Middle frontal gyrus (tissue), 1 donor: Measurements from ENCODE around the gene KCTD4.
"Not testable (repeated sequence)": the region's sequence is repeated elsewhere in the genome, so short reads cannot be mapped to it uniquely, and the experiment has no call there.

ENCODE experiments used
- DNase-seq: peaks from one replicate; pipeline ENCODE4 v3.0.0-alpha.2; 2015; ENCODE audit warnings: low spot score; ENCODE audit errors: extremely low spot score

Gene KCTD4

DNA sequence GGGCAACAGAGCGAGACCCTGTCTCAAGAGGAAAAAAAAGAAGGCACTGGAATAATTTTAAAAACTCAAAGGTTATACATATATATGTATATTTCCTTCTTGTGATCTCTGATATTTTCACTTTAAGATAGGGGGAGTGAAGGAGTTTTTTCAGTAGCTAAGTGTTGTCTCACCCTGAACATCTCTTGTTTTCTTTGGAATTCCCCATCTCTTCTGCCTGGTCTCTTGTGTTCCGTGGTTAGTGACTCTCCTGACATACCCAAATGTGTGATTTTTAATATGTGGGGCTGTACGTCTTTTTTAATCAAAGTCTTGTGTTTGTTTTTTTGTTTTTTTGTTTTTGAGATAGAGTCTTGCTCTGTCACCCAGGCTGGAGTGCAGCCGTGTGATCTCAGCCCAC is 15.3 kb upstream of the KCTD4 start:
- DNase-seq = no peak

DNA sequence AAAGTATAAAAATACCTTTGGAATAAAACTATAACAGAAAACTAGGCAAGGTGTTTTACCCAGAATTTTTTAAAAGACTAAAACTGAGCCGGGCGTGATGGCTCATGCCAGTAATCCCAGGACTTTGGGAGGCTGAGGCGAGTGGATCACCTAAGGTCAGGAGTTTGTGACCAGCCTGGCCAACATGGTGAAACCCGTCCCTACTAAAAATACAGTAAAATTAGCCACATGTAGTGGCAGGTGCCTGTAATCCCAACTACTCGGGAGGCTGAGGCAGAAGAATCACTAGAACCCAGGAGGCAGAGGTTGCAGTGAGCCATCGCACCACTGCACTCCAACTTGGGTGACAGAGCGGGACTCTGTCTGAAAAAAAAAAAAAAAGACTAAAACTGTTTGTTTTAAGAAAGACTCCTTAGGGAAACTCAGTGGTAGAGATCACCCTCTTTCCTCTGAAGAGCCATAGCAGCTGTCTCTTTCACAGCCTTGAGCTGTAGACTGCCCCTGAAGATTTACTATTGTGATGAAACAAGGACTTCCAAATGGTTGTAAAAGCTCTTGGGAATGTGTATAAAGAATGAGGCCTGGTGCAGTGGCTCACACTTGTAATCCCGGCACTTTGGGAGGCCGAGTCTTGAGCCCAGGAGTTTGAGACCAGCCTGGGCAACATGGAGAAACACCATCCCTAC is 14.7 kb upstream of the KCTD4 start:
- no peak for DNase-seq

DNA sequence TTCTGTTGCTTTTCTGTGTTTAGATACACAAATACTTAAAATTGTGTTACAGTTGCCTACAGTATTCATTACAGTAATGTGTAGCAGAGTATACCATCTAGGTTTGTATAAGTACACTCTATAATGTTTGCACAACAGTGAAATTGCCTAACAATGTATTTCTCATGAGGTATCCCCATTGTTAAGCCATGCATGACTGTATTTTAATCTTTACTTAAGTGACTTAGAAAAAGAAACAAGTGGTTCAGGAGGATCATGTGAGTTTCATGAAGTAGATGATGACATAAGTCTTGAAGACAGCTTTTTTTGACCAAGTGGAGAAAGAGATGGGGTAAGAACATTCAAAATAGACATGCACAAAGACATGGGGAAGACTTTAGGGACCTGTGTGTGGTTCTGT is 8.4 kb upstream of the KCTD4 start:
- no peak for DNase-seq

DNA sequence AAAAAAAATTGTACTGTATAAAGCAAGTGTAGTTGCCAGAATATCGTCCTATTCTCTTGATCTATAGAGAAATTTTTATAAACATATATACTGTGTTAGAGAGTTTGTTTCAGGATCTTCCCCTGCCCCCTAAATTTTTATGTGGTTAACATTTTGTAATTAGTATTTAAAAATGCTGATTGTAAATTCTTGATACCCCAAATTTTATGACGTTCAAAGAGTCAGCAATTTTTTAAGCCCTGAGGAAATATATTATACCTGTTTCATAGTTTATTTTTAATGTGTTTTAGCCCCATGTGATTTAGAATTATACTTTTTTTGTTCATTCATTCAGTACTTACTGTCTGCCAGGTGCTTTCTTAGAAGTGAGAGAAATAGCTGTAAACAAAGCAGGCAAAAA is 7.3 kb upstream of the KCTD4 start:
- DNase-seq = no peak

DNA sequence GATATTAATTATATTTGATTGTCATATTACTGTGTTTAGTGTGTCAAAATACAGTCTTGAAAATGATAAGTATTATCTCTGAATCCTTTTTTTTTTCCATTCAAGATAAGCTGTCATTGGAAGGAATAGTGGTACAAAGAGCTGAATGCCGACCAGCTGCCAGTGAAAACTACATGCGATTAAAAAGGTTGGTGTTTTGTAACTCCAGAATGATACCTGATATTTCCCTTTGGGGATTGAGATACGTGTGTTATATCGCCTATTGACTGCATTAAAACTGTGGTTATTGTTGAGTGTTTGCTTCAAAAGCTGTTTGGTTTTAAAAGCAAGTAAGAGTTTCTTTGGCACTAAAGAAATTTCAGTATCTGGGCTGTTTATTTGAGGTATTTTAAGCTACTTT is 6.5 kb upstream of the KCTD4 start:
- DNase-seq = no peak

DNA sequence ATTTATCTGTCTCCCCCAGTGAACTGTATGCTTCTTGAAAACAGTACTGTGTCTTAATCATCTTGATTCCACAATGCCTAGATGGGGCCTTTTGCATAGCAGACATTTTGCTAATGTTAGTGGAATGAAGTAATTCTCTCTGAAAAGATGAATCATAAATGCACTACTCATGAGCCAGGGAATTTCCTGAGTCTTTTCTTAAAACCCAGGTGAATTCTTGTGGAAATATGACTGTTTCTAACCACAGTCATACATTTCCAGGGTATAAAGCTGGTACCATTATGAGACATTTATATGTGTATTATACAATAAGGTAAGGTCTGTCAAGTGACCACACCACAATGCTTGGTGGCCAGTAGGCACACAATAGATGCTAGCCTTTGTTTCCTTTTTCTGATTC is 5.5 kb upstream of the KCTD4 start:
- DNase-seq = no peak

DNA sequence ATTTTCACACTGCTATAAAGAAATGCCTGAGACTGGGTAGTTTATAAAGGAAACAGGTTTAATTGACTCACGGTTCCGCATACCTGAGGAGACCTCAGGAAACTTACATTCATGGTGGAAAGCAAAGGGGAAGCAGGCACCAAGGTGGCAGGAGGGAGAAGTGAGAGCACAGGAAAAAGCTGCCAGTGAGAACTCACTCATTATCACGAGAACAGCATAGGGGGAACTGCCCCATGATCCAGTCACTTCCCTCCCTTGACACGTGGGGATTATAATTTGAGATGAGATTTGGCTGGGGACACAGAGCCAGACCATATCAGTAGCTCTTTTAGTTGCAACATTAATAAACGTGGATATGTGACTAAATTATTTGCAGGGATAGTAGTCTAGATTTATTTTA is 4.3 kb upstream of the KCTD4 start:
- DNase-seq = no peak

DNA sequence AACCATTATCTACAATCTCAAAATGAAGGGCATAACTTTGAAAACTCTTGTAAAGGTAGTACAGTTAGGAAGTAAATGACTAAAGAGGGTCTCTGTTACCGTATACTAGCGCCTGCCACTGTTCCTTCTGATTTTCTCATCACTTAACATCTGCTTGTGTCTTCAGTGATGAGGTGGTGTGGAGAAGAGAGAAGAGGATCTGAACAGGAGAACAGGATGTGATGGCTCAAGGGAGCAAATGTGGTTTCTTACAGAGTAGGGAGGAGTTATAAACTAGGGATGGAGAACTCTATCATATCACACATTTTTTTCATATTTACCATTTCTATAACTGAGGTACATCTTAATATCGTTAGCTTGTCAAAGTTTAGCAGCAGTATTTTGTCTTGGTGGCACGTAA is 1.1 kb downstream of the KCTD4 start:
- no peak for DNase-seq

DNA sequence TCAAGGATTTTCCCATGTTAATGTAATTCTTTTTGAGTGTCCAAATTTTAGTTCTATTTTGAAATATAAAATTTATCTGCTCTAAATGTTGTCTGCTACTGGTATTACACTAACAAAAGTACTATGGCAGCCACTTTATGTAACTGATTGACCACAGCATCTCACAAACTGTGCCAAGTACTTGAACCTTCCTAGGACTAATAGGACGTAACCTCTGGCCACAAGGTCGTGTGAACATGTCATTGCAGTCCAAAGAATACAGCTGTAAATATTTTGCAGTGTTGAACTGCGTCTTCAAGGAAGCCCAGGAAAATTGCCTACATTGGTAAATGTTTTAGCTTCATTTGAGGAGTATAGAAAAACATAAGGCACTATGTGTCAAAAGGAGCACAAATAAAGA is 1.9 kb downstream of the KCTD4 start:
- no peak for DNase-seq

DNA sequence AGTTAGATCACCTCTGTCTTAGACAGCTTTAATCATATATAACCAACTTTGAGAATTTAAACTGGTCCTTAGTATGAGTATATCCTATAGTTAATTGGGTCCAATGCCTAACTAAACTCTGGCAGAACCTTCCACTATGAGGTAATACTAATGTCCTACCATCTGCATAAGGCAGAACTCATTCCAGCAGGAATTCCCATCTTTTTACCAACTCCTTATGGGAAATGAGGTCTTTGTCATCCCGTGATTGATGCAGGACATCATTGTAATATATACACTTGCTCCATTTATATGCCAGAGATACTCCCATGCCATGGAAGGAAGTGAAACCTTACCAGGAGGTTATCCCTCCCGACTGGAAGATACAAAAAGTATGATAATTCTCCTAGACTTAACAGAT is 2.8 kb downstream of the KCTD4 start:
- DNase-seq = no peak

DNA sequence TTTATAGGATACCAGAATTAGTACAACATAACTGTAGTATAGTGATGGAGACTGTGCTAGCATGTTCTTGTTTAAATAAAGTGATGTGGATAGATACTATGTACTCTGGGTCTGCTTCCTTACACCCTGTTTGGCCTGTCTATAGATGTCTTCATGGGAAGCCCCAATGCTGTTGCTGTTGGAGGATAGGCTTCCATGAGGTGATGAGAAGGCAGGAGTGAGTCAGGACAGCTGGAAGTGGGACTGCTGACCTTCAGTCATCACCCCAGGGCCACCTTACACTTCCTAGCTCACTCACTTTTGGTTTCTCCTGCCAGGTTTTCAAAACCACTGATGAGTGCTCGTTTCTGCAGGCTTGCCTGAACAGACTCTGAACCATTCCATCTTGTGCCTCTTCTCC is 4.2 kb downstream of the KCTD4 start:
- DNase-seq = no peak

DNA sequence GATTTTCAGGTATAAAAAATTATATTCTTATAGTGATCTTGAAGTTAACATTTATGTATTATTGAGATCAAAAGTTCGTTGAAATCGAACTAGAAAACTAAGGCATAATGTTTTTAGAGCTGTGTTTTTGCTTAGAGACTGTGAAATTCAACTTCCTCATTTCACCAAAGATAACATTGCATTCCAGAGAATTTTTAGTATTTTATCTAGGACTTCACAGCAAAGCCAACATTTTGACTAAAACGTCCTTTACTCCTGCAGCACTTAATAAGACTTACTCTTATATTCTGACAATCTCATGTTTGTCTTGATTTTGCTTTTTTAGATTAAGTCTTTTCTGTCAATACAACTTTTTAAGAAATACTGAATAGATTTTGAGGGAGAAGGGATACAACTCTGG is 4.7 kb downstream of the KCTD4 start:
- DNase-seq = no peak

DNA sequence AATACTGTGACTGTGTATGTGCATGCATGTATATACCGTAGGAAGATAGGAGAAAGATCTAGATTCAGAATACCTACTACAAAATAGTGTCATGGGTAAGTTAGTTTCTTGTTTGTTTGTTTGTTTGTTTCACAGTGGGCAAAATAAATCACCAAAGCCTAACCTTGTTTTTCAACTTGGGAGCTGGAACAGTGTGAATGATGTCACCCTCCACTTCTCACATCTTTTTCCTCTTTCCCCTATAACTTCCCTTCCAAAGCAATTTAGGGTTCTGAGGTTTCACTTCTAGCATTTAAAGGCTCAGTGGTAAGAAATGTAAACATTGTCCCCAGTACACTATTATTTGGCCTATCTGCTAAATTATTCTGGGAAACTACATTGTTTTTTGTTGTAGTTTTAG is 5.4 kb downstream of the KCTD4 start:
- DNase-seq = no peak

DNA sequence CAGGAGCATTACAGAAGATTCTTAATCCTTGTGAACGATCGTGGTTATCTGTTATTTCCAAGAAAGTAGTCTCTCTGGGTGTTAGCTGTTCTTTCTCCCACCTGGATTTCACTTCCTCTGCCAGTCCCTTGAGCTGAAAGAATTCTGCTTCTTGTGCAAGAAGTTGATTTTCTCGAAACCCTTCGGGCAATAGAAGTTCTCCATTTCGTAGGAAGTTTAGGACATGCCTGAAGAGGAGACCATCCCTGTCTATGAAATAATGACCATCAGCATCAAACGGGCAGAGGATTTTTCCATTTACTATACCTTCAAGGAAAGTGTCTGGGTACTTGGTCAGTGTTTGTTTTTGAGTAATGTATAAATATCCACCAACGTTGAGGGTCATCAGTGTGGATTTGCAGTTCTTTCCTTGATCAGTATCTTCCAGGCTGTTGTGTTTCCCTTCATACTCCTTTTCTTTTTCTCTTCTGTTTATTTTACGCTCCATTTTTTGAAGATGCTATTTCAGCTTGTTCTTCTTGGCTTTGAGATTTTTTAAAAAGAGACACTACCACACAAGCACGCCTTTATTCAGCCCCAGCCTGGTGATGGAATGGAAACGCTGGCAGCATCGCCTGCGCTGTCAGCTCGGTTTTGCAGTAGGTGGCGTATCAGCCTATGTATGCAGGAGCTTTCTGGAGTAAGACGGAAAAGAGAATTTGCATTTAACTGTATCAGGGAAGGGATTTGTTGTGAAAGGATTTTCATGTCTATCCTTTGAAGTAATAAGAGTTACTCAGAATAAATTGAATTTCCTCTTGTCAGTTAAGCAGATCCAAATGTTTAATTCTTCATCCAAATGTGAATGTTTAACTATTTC is 6.5 kb downstream of the KCTD4 start:
- peak; percentile 72 for DNase-seq

DNA sequence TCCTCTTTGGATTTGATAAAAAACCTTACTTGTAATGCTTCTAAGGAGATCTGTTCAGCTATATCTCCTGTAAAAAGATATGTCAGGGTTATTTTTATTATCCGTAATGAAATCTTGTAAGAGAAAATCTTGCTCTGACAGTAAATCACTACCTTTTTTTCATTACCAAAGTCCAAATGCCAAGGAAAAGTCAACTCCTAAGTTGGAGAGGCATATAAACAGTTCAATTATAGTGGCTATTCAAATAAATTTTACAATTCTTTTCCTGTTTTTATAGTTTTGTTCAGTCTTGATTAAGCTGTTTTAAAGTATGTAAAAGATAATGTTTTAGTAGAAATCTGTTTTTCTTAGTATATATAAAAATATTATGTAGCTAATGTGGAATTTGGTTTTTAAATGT is 9.0 kb downstream of the KCTD4 start:
- DNase-seq = no peak

DNA sequence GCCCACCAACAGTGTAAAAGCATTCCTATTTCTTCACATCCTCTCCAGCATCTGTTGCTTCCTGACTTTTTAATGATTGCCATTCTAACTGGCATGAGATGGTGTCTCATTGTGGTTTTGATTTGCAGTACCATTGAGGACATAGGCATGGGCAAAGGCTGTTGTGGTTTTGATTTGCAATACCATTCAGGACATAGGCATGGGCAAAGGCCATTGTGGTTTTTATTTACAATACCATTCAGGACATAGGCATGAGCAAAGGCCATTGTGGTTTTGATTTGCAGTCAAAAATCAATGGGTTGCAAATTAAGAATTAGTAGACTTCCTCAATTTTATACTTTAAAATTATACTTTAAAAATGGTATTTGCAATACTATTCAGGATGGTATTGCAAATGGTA is 11.3 kb downstream of the KCTD4 start:
- not testable (repeated sequence) for DNase-seq

DNA sequence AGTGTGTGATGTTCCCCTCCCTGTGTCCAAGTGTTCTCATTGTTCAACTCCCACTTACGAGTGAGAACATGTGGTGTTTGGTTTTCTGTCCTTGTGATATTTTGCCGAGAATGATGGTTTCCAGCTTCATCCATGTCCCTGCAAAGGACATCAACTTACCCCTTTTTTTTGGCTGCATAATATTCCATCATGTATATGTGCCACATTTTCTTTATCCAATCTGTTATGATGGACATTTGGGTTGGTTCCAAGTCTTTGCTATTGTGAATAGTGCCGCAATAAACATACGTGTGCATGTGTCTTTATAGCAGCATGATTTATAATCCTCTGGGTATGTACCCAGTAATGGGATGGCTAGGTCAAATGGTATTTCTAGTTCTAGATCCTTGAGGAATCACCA is 11.8 kb downstream of the KCTD4 start:
- not testable (repeated sequence) for DNase-seq

DNA sequence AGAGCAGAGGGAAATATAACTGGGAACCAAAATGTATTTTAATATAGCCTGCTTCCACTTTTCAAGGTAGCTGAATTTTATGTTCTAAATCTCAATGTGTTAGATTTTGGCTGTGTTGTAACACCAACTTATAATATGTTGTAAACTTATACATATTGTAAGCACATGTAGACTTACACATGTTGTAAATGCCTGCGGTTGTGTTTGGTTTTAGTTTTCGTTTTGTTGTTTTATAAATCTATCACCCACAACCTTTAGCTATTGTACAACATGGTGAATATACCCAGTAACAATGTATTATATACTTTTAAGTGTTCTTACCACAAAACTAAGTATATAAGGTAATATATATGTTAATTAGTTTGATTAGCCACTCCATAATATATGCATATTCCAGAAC is 15.6 kb downstream of the KCTD4 start:
- no peak for DNase-seq

DNA sequence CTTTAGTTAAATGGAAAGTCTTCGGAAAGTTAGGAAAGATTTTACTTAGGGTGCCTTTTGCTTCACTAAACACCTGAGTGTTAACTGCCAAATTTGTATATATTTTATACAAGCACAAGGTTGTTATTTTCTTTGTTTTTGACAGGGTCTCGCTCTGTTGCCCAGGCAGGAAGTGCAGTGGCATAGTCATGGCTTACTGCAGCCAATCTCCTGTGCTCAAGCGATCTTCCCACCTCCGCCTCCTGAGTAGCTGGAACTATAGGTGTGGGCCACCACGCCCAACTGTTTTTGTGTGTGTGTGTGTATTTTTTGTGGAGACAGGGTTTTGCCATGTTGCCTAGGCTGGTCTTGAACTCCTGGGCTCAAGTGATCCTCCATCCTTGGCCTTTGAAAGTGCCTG is 16.2 kb downstream of the KCTD4 start:
- DNase-seq = no peak

DNA sequence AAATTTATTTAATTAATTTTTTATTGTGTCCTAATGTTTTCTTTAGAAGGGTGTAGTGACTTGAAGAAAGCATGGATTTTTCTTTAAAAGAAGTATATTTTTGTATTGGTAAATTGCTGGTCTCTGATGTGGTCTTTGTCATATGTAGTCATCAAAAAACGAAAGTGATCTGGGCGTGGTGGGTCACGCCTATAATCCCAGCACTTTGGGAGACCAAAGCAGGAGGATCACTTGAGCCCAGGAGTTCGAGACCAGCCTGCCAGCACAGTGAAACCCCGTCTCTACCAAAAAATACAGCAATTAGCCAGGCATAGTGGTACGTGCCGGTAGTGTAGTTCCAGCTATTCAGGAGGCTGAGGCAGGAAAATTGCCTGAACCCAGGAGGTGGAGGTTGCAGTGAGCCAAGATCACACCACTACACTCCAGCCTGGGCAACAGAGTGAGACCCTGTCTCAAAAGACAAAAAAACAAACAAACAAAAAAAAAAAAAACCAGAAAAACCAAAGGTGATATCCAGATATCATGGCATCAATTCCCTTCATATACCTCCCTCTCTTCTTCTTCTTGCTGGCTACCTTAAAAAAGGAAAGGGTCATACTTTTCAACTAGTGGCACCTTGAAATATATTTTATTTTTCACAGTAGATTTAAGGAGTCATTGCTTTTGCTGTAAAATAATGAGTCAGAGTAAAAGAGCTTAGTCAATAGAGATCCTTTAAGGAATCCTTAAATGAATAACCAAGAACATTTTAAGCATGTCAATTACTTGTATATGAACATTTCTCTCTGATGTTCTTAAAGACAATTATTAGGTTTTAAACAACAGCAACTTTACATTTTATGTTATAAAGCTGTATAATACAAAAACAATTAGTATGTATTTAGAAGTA is 19.9 kb downstream of the KCTD4 start:
- no peak for DNase-seq

DNA sequence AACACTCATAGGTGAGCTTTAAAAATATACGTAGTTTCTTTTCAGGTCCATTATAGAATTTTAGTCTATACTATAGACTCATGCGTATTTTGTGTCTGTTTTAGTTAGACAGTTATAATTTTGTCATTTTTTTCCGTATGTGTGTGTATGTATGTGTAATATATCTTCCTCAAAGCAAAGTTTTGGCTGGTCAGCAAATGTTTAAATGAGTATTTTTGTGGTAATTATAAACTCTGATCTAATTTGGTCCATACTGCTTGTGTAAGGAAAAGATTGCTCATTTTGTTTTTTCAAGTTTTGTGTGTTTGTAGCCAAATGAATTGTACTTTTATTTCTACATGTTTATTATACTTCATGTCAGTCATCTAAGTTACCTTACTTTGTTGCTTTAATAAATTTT is 20.5 kb downstream of the KCTD4 start:
- DNase-seq = no peak

DNA sequence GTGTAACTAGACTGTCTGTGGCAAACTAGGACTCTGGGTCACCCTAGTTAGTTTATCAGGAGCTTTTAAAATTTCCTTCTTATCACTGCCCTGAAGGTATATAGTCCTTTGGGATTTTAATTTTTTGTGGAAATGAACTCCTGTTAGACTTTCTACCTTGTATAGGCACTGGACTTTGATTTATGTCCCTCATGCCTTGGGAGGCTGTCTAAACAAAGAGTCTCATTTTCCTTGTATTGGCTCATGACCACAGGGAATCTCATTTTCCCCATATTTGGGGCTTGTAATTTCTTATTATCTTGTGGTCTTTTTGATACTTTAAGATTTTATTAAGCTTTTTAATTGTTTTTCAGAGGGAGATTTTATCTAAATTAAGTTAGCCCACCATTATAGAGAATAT is 21.4 kb downstream of the KCTD4 start:
- DNase-seq = no peak
